Left renal cortex interstitium (tissue), 4 donors: ENCODE data around the gene PKHD1. TPM values are rescaled to one million over a fixed set of nuclear protein-coding genes. Genes with fewer than 3 reads are reported as not detected.

Experiments used
- DNase-seq, 4 donors: peaks; one replicate each; pipeline ENCODE4 v3.0.0-alpha.2; 2013; ENCODE audit warnings: low read depth in 4 of 4, low spot score in 2 of 4, missing footprints in 1 of 4
- polyA plus RNA-seq, 4 donors: library from polyadenylated mRNA; unstranded; fragments of 120-200 nt; gene quantifications; one replicate each; pipeline ENCODE4 v1.2.1, GENCODE V29; 2013; ENCODE audit not compliant: insufficient read length in 4 of 4

PKHD1 gene
- polyA plus RNA-seq, 4 donors: 14.1 to 27.9 (median 23.7) TPM

DNA sequence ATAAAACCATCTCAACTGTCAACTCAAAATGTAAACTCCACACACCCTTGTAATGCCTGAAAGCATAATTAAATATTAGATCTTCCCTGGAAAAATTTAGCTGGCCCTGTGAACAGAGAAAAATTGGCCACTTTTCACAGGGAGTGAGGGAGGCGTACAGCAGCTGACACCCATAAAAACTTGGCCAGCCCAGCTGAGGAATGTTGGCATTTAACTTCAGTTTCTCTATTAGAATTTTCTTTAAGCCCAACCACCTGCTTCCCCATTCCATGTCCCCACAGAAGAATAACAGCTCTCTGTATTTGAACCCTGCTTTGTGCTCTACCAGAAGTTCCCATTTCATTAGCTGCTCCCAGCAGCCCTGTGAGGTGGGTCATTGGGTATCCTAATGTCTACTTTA lies 41.0 kb downstream of the PKHD1 start:
- no peak for DNase-seq

- DNase-seq: no peak
Measured at GRCh38 chr6:52045481-52045880, 41.9 kb downstream of the PKHD1 start.

DNA sequence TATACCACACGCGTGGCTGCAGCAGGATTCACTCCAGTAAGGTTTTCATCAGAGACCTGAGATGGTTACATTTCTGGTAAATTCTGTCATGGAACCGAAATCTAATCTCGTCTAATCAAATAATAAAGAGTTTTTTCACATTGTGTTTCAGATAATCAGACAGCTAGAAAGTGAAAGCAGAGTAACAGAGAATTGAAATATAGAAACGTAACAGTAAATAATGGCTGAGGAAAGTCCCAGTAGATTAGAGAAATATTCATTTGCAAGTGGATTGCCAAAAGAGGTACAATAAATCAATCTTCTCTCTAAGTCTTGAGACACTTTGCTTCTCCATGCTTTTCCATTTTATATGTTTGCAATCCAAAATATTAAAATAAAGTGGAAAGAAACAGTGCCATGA lies 42.4 kb downstream of the PKHD1 start:
- DNase-seq: no peak

DNA sequence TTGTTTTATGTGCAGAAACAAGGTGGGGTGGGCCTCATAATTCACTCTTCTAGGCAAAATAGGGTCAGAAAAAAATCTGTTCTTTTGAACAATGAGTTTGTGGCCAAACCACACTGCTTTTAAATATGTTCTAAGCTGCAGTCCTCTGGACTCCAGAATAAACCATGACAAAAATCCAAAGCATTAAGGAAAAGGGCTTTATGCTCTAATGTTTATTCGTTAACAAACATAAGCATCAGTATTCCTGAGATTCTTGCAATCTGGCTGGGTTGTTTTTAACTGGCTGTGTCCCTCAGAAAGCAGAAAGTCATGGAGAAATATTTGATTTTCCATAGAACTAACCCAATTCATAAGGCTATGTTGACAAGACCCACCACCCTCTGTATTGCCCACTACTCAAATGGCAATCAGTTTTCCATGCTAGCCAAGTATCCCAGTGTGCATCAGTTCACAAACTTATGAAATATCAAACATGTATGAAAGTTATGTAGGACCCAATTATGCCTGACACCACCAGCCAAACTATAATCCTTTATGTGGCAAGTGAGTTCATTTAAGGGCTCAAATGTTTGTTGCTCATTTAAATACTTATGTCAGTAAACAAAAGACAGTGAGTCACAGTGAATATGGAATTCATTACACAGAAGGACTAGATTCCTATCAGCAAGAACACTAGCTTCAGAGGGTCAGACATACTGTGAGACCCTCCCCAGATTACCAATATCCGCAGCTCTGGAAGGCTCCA lies 45.1 kb downstream of the PKHD1 start:
- DNase-seq: no peak

DNA sequence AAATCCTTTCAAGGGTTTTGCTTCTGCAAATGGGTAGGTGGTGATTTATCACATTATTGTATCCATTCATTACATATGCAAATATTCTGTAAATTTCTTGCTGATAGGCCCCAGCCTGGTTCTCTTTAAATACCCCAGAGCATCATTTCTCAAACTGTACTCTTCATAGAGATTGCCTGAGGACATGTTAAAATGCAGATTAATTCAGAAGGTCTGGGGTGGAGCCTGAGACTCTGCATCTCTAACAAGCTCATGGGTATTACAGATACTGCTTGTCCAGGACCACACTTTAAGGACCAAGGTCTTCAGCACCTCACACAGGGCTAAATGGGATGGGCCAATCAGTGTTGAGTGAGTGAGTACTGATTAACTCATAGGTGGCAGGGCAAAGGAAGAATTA lies 46.3 kb downstream of the PKHD1 start:
- DNase-seq: no peak

- no peak for DNase-seq
Measured at GRCh38 chr6:52027699-52028098, 59.7 kb downstream of the PKHD1 start.

DNA sequence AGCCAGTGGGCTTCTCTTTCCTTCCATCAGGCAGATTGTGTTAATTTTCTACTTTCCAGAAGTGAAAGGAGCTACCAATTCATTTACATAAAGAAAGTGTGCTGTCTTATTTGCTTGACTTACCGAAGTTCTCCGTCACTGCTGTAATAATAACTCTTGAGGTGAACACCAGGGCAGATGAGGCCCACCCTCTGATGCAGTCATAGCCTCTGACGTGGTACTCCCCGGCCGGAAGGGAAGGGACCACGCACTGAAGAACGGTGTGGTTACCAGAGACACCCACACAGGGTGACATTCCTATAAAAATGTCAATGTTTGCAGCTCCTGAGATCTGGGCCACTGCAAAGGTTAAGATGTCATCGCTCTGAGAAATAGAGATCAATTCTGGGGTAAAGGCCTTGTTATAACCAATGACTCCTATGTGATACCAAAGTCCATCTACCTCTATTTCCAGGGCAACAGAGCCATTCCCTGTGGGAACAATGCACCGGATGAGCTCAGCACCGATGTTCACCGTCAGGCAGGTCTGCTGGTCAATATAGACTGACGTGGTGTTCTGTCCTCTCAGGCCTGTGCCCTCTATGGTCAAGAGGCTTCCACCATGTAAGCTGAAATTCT lies 62.9 kb downstream of the PKHD1 start:
- DNase-seq: no peak

GRCh38 chr6:52022675-52023074 lies 64.7 kb downstream of the PKHD1 start:
- DNase-seq: no peak

DNA sequence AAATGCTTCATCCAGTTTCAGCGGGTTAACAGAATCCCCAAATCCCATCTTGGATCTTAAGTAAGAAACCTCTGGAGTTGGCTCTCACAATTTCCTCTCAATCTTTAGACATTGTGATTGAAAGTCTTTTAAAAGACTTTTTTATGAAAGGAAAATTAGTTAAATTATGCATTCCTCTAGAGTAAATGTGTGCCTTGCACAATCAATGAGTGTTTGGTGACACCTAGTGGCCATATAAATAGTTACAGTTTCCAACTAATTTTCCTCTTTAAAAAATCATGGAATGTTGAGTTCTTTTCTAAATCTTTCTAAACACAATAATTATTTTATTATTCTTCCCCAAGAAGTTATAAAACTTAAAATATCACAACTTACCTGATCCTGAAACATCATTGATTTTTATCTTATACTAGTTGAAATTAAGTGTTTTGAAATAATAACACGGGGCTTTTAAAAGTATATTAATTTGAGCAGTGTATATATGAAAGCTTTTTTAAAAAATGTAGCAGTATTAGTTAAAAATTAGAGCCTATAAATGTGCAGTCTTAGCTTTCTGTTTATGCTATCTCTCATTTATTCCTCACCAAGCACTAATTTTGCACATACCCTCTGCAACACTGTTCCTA lies 66.4 kb downstream of the PKHD1 start:
- DNase-seq: peak in 2 of 4 donors; percentile 8 to 21

- no peak for DNase-seq
Measured at GRCh38 chr6:52019881-52020280, 67.5 kb downstream of the PKHD1 start.

DNA sequence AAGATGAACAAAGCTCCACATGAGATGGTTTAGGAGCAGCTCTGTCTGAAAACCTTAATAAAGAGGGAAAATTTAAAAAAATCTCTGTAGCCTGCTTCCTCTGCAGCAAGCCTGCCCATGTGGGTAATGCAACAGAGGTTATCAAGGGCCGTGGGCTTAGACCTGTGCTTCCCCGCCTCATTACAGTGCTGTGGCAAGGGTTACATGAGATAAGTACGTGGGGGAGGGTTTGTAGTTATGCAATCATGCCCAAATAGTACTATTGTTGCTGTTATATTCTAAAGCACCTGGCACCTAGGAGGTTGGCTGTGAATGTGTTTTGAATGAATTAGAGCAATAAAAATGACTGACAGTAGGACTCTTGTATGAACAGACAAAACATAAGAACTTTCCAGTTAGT lies 68.3 kb downstream of the PKHD1 start:
- no peak for DNase-seq

- no peak for DNase-seq
Measured at GRCh38 chr6:52016915-52017748, 70.3 kb downstream of the PKHD1 start.

DNA sequence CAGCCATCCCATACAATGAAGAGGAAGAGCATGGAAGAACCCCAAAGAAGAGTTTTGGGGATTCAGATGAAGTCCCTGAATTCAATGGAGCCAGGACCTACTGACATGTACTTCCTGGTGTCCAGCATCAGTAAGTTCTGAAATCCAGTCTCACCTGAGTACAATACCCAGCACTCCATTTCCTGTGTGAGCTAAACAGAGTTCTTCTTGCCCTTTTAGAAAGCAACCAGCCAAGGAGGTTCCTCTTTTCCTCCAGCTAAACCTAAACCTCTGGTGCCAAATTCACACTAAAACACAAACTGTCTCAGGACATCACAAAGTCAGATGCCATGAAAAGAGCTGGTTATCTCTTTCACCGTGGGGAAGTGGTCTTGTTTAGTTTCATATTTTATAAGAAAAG lies 71.5 kb downstream of the PKHD1 start:
- DNase-seq: no peak

DNA sequence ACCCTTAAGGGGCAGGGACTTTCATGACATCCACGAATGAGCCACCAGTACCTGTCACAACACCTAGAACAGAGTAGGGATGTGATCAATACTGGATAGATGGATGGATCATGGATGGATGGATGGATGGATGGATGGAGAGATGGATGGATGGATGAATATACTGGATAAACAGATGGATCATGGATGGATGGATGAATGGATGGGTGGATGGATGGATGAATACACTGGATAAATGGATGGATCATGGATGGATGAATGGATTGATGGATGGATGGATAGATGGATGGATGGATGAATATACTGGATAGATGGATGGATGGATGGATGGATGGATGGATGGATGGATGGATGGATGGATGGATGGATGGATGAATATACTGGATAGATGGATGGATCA lies 73.0 kb downstream of the PKHD1 start:
- no peak for DNase-seq

GRCh38 chr6:52013035-52013434 lies 74.4 kb downstream of the PKHD1 start:
- no peak for DNase-seq

- DNase-seq: no peak
Measured at GRCh38 chr6:52012582-52012981, 74.8 kb downstream of the PKHD1 start.

DNA sequence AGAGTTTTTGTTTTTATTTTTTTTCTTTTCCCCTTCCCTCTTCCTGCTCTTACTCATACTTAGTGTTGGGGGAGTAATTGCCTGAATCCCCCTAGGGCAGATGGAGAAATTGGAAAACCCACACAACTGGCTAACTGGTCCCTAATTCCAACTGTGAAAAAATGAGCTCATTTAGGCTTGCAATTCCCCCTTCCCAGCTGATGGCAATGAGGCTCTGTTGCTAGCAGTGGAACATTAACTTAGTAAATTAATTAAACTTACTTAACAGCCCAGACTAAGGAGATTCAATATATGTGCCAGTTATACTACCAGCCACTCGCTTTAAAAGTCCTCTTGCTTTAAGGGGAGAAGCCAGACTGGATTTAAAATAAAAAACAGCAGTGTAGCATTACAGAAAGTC lies 76.6 kb downstream of the PKHD1 start:
- no peak for DNase-seq

GRCh38 chr6:52010145-52010544 lies 77.3 kb downstream of the PKHD1 start:
- no peak for DNase-seq

DNA sequence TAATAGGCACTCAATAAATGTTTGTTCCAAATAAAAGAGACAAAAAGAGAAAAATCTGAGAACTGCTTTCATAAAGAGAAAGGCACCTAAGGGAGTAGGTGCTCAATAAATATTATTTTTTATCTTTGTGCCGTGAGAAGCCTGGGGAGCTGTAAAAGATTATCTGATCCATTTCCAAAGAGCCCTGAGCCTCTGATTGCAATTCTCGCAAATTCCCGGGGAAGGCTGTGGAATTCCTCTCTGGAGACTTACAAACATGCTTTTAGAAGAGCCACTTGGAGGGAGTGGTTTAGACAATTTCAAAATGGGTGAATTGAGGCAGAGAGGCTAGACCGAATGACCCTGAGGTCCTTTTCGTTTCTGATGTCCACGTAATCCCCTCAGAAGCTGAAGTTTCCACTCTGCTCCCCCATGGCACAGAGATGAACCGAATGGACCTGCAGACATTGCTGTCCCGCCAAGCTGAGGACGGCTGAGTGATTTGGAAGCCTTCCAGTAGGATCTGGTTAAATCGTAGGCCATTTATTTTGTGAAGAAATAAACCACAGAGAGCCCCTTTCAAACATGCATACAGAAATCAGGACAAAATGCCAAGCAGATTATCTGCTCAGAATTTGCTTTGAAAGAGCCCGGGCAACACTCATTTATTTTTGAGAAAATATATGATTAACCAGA lies 77.8 kb downstream of the PKHD1 start:
- DNase-seq: no peak

GRCh38 chr6:52000064-52000463 lies 87.3 kb downstream of the PKHD1 start:
- DNase-seq: no peak
